Uterus (tissue), 4 donors: ENCODE data around the gene VEZT. TPM values are rescaled to one million over a fixed set of nuclear protein-coding genes. Genes with fewer than 3 reads are reported as not detected.
A peak's percentile ranks its signal among the peaks of the same experiment; 100 is the strongest.
"Not testable (repeated sequence)": the region's sequence is repeated elsewhere in the genome, so short reads cannot be mapped to it uniquely, and the experiment has no call there.

ENCODE experiments used
- DNase-seq, 2 donors: peaks; one replicate each; pipeline ENCODE4 v3.0.0-alpha.2; 2019 to 2020
- H3K27ac ChIP-seq, 2 donors: fragments of 200-600 bp; sonication (generic); 1 replicate in 1 of 2; 2 replicates in 1 of 2; pipeline ENCODE4 v1.5.1; 2016 to 2018
- H3K27me3 ChIP-seq, 2 donors: fragments of 200-600 bp; sonication (generic); one replicate each; pipeline ENCODE4 v1.5.1; 2018 to 2019; ENCODE audit warnings: control low read depth in 1 of 2
- H3K36me3 ChIP-seq, 2 donors: fragments of 200-600 bp; sonication (generic); one replicate each; pipeline ENCODE4 v1.5.1; 2019; ENCODE audit warnings: control low read depth in 1 of 2
- H3K4me1 ChIP-seq, 2 donors: fragments of 200-600 bp; sonication (generic); one replicate each; pipeline ENCODE4 v1.5.1; 2018 to 2019; ENCODE audit warnings: control low read depth in 1 of 2
- H3K4me3 ChIP-seq, 2 donors: fragments of 200-600 bp; sonication (generic); 1 replicate in 1 of 2; 2 replicates in 1 of 2; pipeline ENCODE4 v1.5.1; 2018 to 2019; ENCODE audit warnings: mild to moderate bottlenecking in 1 of 2
- H3K9me3 ChIP-seq, 2 donors: fragments of 200-600 bp; sonication (generic); one replicate each; pipeline ENCODE4 v1.5.1; 2019; ENCODE audit warnings: control low read depth in 1 of 2
- CTCF ChIP-seq, 4 experiments: fragments of 200-600 bp in 2 of 4; fragments of 450-650 bp in 2 of 4; sonication (generic) in 2 of 4; IDR thresholded peaks; one replicate each; pipeline ENCODE4 v1.5.1; 2016 to 2019; ENCODE audit warnings: antibody characterized with exemption in 4 of 4, mild to moderate bottlenecking in 2 of 4, moderate library complexity in 1 of 4
- POLR2A ChIP-seq, 2 donors: fragments of 450-650 bp; IDR thresholded peaks; one replicate each; pipeline ENCODE4 v1.6.1; 2016; ENCODE audit warnings: antibody characterized with exemption in 2 of 2, mild to moderate bottlenecking in 1 of 2, moderate library complexity in 1 of 2
- intact Hi-C: fragments of 100-400 bp; cut with DNase I; formaldehyde crosslinking; loops from one replicate; pipeline ENCODE4 v1.15.1; 2023; ENCODE audit warnings: low total_unique reads
- total RNA-seq, 4 donors: library from RNA; depleted of rRNA in 3 of 4; stranded (reverse); fragments of >200 nt in 3 of 4; gene quantifications; one replicate each; pipeline versions ENCODE4 v1.1.0 to v1.2.4, GENCODE V29; 2014 to 2023
- donor health status: DM: yes; HTN: yes; CAD: no.

Gene VEZT
- total RNA-seq, 4 donors from 2014 or later = 38.9 to 172 (median 70.7) TPM

GRCh38 chr12:95230313-95230712 is 12.7 kb downstream of the VEZT start:
- H3K36me3 ChIP-seq = no peaks in the 10 kb centered on the region
- no peak overlapping the region for H3K4me3 ChIP-seq
- peaks cover 0 to 4% of the 10 kb centered on the region in 2 donors for H3K4me1 ChIP-seq
- intact Hi-C loops = no loop called here
- TF ChIP-seq POLR2A (IDR thresholded peaks at IDR 0.05) (no peak), CTCF (IDR thresholded peaks at IDR 0.05) (no peak)
- no peak overlapping the region for H3K27ac ChIP-seq
- no peaks in the 10 kb centered on the region for H3K27me3 ChIP-seq
- no peaks in the 10 kb centered on the region for H3K9me3 ChIP-seq
- no peak for DNase-seq

GRCh38 chr12:95231190-95231589 is 13.6 kb downstream of the VEZT start:
- peaks cover 0 to 4% of the 10 kb centered on the region in 2 donors for H3K4me1 ChIP-seq
- no peak for TF ChIP-seq CTCF (IDR thresholded peaks at IDR 0.05)
- TF ChIP-seq POLR2A (IDR thresholded peaks at IDR 0.05) = no peak
- no peaks in the 10 kb centered on the region for H3K27me3 ChIP-seq

GRCh38 chr12:95234187-95234586 is 16.6 kb downstream of the VEZT start:
- H3K4me3 ChIP-seq, intact Hi-C loops, H3K4me1 ChIP-seq, H3K36me3 ChIP-seq, DNase-seq, H3K27me3 ChIP-seq, H3K27ac ChIP-seq, H3K9me3 ChIP-seq: not testable (repeated sequence)

More at GRCh38 chr12:95231190-95231589, 13.6 kb downstream of the VEZT start:
- Histone ChIP-seq H3K4me3 (no peak overlapping the region), H3K27ac (no peak overlapping the region), H3K36me3 (no peaks in the 10 kb centered on the region), H3K9me3 (no peaks in the 10 kb centered on the region)
- no peak for DNase-seq
- intact Hi-C loops = no loop called here

- H3K9me3 ChIP-seq, intact Hi-C loops, H3K27ac ChIP-seq, DNase-seq, H3K27me3 ChIP-seq, H3K36me3 ChIP-seq, H3K4me1 ChIP-seq, H3K4me3 ChIP-seq: not testable (repeated sequence)
Measured at GRCh38 chr12:95235621-95236020, 18.0 kb downstream of the VEZT start.

GRCh38 chr12:95237315-95237714 is 19.7 kb downstream of the VEZT start:
- Histone ChIP-seq H3K4me3 (no peak overlapping the region), H3K27me3 (no peaks in the 10 kb centered on the region), H3K27ac (peak overlapping the region in 1 of 2 donors; percentile 25), H3K9me3 (no peaks in the 10 kb centered on the region), H3K36me3 (no peaks in the 10 kb centered on the region), H3K4me1 (peaks cover 0 to 6% of the 10 kb centered on the region in 2 donors)
- TF ChIP-seq CTCF (IDR thresholded peaks at IDR 0.05) = no peak
- TF ChIP-seq POLR2A (IDR thresholded peaks at IDR 0.05) = no peak
- DNase-seq = no peak
- intact Hi-C loops = no loop called here

- H3K4me3 ChIP-seq = no peak overlapping the region
- intact Hi-C loops = no loop called here
- H3K4me1 ChIP-seq = peaks cover 0 to 6% of the 10 kb centered on the region in 2 donors
- H3K27me3 ChIP-seq = no peaks in the 10 kb centered on the region
- DNase-seq = no peak
- H3K9me3 ChIP-seq = no peaks in the 10 kb centered on the region
- no peaks in the 10 kb centered on the region for H3K36me3 ChIP-seq
- no peak for TF ChIP-seq CTCF (IDR thresholded peaks at IDR 0.05)
- no peak for TF ChIP-seq POLR2A (IDR thresholded peaks at IDR 0.05)
- no peak overlapping the region for H3K27ac ChIP-seq
Measured at GRCh38 chr12:95238150-95238549, 20.5 kb downstream of the VEZT start.
